ENCODE data around the gene ENOSF1. TPM values are rescaled to one million over a fixed set of nuclear protein-coding genes. Genes with fewer than 3 reads are reported as not detected.

Gene ENOSF1
- total RNA-seq, 4 donors from 2014 or later, result 44.5 to 97.3 (median 74.2) TPM

DNA sequence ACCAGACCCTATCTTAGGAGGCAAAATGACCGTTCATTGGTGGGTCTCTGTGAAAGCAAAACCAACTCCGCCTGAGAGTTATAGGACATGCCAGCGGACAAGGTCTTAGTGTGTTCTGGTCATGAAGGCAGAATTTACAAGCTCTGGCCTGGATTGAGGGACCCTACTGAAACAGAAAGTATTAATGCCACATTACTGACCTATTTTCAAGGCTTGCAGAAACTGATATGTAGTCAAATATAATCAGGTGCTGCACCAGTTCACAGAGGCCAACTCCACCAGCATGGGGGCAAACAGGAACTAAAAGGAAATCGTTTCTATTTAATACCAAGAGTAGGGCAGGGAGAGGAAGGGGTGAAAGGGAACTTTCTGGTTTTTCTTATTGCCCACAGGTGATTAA, 35.3 kb downstream of the ENOSF1 start:
- H3K9me3 ChIP-seq, result no peaks in the 10 kb centered on the region
- no peak overlapping the region for H3K27ac ChIP-seq
- no peak for DNase-seq
- no peak for TF ChIP-seq POLR2A (IDR thresholded peaks at IDR 0.05)
- no peak for TF ChIP-seq POLR2AphosphoS5 (IDR thresholded peaks at IDR 0.05)
- no peak for TF ChIP-seq EP300 (IDR thresholded peaks at IDR 0.05; ENCODE audit: low read depth)
- TF ChIP-seq, protein P1, sequence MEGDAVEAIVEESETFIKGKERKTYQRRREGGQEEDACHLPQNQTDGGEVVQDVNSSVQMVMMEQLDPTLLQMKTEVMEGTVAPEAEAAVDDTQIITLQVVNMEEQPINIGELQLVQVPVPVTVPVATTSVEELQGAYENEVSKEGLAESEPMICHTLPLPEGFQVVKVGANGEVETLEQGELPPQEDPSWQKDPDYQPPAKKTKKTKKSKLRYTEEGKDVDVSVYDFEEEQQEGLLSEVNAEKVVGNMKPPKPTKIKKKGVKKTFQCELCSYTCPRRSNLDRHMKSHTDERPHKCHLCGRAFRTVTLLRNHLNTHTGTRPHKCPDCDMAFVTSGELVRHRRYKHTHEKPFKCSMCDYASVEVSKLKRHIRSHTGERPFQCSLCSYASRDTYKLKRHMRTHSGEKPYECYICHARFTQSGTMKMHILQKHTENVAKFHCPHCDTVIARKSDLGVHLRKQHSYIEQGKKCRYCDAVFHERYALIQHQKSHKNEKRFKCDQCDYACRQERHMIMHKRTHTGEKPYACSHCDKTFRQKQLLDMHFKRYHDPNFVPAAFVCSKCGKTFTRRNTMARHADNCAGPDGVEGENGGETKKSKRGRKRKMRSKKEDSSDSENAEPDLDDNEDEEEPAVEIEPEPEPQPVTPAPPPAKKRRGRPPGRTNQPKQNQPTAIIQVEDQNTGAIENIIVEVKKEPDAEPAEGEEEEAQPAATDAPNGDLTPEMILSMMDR (IDR thresholded peaks at IDR 0.05), result no peak
- in situ Hi-C loops (cut with MboI; ENCODE audit: low pct_ligation_motif_present in 1 of 4, low pct_unique_long_range_greater_than_20kb in 1 of 4, low sequenced_read_pairs in 3 of 4) (no loop called here), intact Hi-C loops (cut with DNase I; ENCODE audit: low total_unique reads) (no loop called here)
- no peaks in the 10 kb centered on the region for H3K27me3 ChIP-seq
- no peak overlapping the region for H3K4me3 ChIP-seq
- 35 to 82% methylated on average over 4 of the region's 4 CpGs for WGBS, 2 donors (ENCODE audit: low coverage in 1 of 2)
- peaks cover 0 to 3% (median 0%) of the 10 kb centered on the region in 4 donors for H3K4me1 ChIP-seq
- peaks cover 0 to 29% (median 10%) of the 10 kb centered on the region in 4 donors for H3K36me3 ChIP-seq

DNA sequence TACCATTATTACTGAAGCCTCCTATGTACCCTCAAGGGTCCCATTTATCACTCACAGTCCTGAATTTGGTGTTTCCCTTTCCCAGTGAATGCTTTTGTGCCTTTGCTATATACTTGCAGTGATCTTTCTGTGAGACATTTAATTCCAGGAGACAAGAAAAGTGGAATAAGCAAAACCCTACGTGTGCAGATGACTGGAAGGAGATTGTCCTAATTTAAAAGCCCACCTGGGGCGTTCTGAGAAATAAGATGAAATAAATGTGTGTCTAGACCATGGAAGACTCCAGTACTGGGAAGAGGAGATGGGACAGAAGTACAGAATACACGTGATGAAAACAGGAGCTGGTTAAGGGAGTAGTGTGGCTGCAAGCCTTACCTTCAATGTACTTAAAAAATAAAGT, 35.7 kb downstream of the ENOSF1 start:
- Histone ChIP-seq H3K36me3 (peaks cover 0 to 26% (median 10%) of the 10 kb centered on the region in 4 donors), H3K4me1 (peaks cover 0 to 3% (median 0%) of the 10 kb centered on the region in 4 donors), H3K27me3 (no peaks in the 10 kb centered on the region), H3K27ac (no peak overlapping the region), H3K9me3 (no peaks in the 10 kb centered on the region), H3K4me3 (no peak overlapping the region)
- in situ Hi-C loops (cut with MboI; ENCODE audit: low pct_ligation_motif_present in 1 of 4, low pct_unique_long_range_greater_than_20kb in 1 of 4, low sequenced_read_pairs in 3 of 4), result no loop called here
- DNase-seq, result no peak
- WGBS, 2 donors (ENCODE audit: low coverage in 1 of 2), result 85 to 94% methylated on average over 2 to 3 of the region's 3 CpGs
- intact Hi-C loops (cut with DNase I; ENCODE audit: low total_unique reads), result no loop called here
- TF ChIP-seq POLR2A (IDR thresholded peaks at IDR 0.05) (no peak), POLR2AphosphoS5 (IDR thresholded peaks at IDR 0.05) (no peak), EP300 (IDR thresholded peaks at IDR 0.05; ENCODE audit: low read depth) (no peak)
- TF ChIP-seq, protein P1 (IDR thresholded peaks at IDR 0.05), result no peak

DNA sequence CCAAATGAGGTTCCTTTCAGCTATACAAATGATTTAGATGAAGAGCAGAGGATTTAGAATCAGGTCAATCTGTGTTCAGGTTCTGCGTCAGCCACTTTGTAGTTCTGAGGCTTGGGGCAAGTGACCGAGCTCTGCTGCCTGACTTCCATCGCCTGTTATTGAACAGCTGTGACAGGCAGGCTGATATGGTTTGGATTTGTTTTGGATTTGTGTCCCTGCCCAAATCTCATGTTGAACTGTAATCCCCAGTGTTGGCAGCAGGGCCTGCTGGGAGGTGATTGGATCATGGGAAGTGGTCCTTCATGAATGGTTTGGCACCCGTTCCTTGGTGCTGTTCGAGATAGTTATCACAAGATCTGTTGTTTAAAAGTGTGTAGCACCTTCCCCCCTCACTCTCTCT, 36.4 kb downstream of the ENOSF1 start:
- Histone ChIP-seq H3K27ac (no peak overlapping the region), H3K36me3 (peaks cover 0 to 23% (median 10%) of the 10 kb centered on the region in 4 donors), H3K4me1 (peaks cover 0 to 3% (median 0%) of the 10 kb centered on the region in 4 donors), H3K27me3 (no peaks in the 10 kb centered on the region), H3K4me3 (no peak overlapping the region), H3K9me3 (no peaks in the 10 kb centered on the region)
- intact Hi-C loops (cut with DNase I; ENCODE audit: low total_unique reads) (no loop called here), in situ Hi-C loops (cut with MboI; ENCODE audit: low pct_ligation_motif_present in 1 of 4, low pct_unique_long_range_greater_than_20kb in 1 of 4, low sequenced_read_pairs in 3 of 4) (no loop called here)
- no peak for DNase-seq
- no peak for TF ChIP-seq POLR2AphosphoS5 (IDR thresholded peaks at IDR 0.05)
- no peak for TF ChIP-seq EP300 (IDR thresholded peaks at IDR 0.05; ENCODE audit: low read depth)
- no peak for TF ChIP-seq POLR2A (IDR thresholded peaks at IDR 0.05)
- WGBS, 2 donors (ENCODE audit: low coverage in 1 of 2), result 89 to 91% methylated on average over 2 to 5 of the region's 5 CpGs

DNA sequence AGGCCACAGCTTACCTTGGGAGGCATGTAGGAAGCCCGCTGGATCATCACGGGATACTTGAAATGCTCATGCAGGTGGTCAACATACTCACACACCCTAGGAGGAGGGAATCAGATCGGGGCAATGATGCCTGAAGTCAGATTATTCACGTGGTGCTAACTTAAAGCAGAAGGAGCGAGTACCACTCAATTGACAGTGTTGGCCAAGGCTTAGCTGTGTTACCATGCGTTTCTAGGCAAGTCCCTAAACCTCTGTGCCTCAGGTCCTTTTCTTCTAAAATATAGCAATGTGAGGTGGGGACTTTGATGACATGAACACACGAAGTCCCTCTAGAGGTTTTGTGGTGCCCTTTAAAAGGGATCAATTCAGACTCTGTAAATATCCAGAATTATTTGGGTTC, 37.1 kb downstream of the ENOSF1 start:
- Histone ChIP-seq H3K36me3 (peaks cover 0 to 28% (median 14%) of the 10 kb centered on the region in 4 donors), H3K27me3 (no peaks in the 10 kb centered on the region), H3K27ac (no peak overlapping the region), H3K9me3 (no peaks in the 10 kb centered on the region), H3K4me3 (no peak overlapping the region), H3K4me1 (peaks cover 0 to 3% (median 0%) of the 10 kb centered on the region in 4 donors)
- intact Hi-C loops (cut with DNase I; ENCODE audit: low total_unique reads) (no loop called here), in situ Hi-C loops (cut with MboI; ENCODE audit: low pct_ligation_motif_present in 1 of 4, low pct_unique_long_range_greater_than_20kb in 1 of 4, low sequenced_read_pairs in 3 of 4) (no loop called here)
- DNase-seq, result no peak
- TF ChIP-seq POLR2AphosphoS5 (IDR thresholded peaks at IDR 0.05) (no peak), EP300 (IDR thresholded peaks at IDR 0.05; ENCODE audit: low read depth) (no peak)
- TF ChIP-seq, protein P1 (IDR thresholded peaks at IDR 0.05), result no peak
- WGBS, 2 donors (ENCODE audit: low coverage in 1 of 2), result 92% methylated on average over 7 of the region's 7 CpGs; no CpG with 5 or more reads in 1 of the 2 donors

DNA sequence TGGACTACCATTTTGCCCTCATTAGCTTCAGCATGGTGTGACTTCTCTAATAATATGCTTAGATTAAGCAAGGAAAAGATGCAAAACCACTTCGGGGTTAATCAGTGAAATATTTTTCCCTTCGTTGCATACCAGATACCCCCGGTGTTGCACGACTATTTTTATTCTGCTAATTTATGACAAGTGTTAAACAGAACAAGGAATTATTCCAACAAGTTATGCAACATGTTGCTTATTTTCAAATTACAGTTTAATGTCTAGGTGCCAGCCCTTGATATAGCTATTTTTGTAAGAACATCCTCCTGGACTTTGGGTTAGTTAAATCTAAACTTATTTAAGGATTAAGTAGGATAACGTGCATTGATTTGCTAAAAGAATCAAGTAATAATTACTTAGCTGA, 38.7 kb downstream of the ENOSF1 start:
- Histone ChIP-seq H3K9me3 (no peaks in the 10 kb centered on the region), H3K36me3 (peaks cover 0 to 34% (median 14%) of the 10 kb centered on the region in 4 donors), H3K4me3 (no peak overlapping the region), H3K27ac (peak overlapping the region in 1 of 4 donors; percentile 29), H3K27me3 (no peaks in the 10 kb centered on the region), H3K4me1 (peaks cover 0 to 3% (median 0%) of the 10 kb centered on the region in 4 donors)
- intact Hi-C loops (cut with DNase I; ENCODE audit: low total_unique reads), result no loop called here
- WGBS, 2 donors (ENCODE audit: low coverage in 1 of 2), result 59 to 63% methylated on average over 5 of the region's 5 CpGs
- in situ Hi-C loops (cut with MboI; ENCODE audit: low pct_ligation_motif_present in 1 of 4, low pct_unique_long_range_greater_than_20kb in 1 of 4, low sequenced_read_pairs in 3 of 4), result no loop called here
- no peak for TF ChIP-seq POLR2A (IDR thresholded peaks at IDR 0.05)
- TF ChIP-seq EP300 (IDR thresholded peaks at IDR 0.05; ENCODE audit: low read depth), result no peak
- no peak for TF ChIP-seq POLR2AphosphoS5 (IDR thresholded peaks at IDR 0.05)
- TF ChIP-seq, protein P1 (IDR thresholded peaks at IDR 0.05), result no peak
- no peak for DNase-seq

Measured in transverse colon (tissue), 4 donors.